B cell (primary cell): ENCODE measurements around the gene POU4F3.

Source experiments
- CTCF ChIP-seq: fragments of 200-600 bp; IDR thresholded peaks from one replicate; pipeline ENCODE4 v1.8.0; 2022; ENCODE audit warnings: antibody characterized with exemption, mild to moderate bottlenecking
- EZH2 ChIP-seq: IDR thresholded peaks from 2 replicates; pipeline ENCODE4 v1.6.1; 2012; ENCODE audit warnings: borderline replicate concordance, low read depth, mild to moderate bottlenecking, moderate library complexity, low read length; ENCODE audit not compliant: insufficient read depth, poor library complexity, severe bottlenecking

- no peak for TF ChIP-seq CTCF
- TF ChIP-seq EZH2, result no peak
Measured at GRCh38 chr5:146338774-146339714, at the start of gene POU4F3.
